AG09319 (cell line): ENCODE measurements around the gene GRM2.
"Not testable (repeated sequence)": the region's sequence is repeated elsewhere in the genome, so short reads cannot be mapped to it uniquely, and the experiment has no call there.

ENCODE experiments used
- DNase-seq: peaks from one replicate; pipeline ENCODE4 v3.0.0-alpha.2; 2010; ENCODE audit warnings: low read depth; ENCODE audit errors: extremely low read depth
- CTCF ChIP-seq: IDR thresholded peaks from 2 replicates; pipeline ENCODE4 v1.5.1; 2011; ENCODE audit warnings: low read depth, mild to moderate bottlenecking, inconsistent platforms, low read length, moderate library complexity

The GRM2 gene

GRCh38 chr3:51729042-51729633 is 22.3 kb downstream of the GRM2 start:
- no peak for TF ChIP-seq CTCF
- no peak for DNase-seq

- no peak for TF ChIP-seq CTCF
- DNase-seq = no peak
These were observed 27.1 kb downstream of the GRM2 start for GRCh38 chr3:51733859-51734571.

- DNase-seq = no peak
- no peak for TF ChIP-seq CTCF
These were observed 27.7 kb downstream of the GRM2 start for GRCh38 chr3:51734572-51734907.

GRCh38 chr3:51735039-51735438 is 28.2 kb downstream of the GRM2 start:
- DNase-seq = no peak
- TF ChIP-seq CTCF = no peak

- no peak for DNase-seq
- no peak for TF ChIP-seq CTCF
These were observed 29.1 kb downstream of the GRM2 start for GRCh38 chr3:51735950-51736349.

- no peak for TF ChIP-seq CTCF
- DNase-seq = no peak
These were observed 32.2 kb downstream of the GRM2 start for GRCh38 chr3:51739110-51739509.

GRCh38 chr3:51742320-51742719 is 35.5 kb downstream of the GRM2 start:
- not testable (repeated sequence) for DNase-seq

- not testable (repeated sequence) for DNase-seq
These were observed 36.1 kb downstream of the GRM2 start for GRCh38 chr3:51742978-51743377.
